Trophoblast cell (in vitro differentiated cells and primary cell): ENCODE results near the gene ZKSCAN2.
A peak's percentile ranks its signal among the peaks of the same experiment; 100 is the strongest.

Experiments used
- DNase-seq, 2 donors: peaks; one replicate each; pipeline ENCODE4 v3.0.0-alpha.2; 2016
- H2AFZ ChIP-seq: 2 replicates; pipeline ENCODE4 v1.6.1; 2013; ENCODE audit warnings: low read length, moderate library complexity, mild to moderate bottlenecking; ENCODE audit not compliant: insufficient read depth, poor library complexity
- H2AK5ac ChIP-seq: 2 replicates; pipeline ENCODE4 v1.6.1; 2013; ENCODE audit warnings: mild to moderate bottlenecking, low read length
- H2BK120ac ChIP-seq: 2 replicates; pipeline ENCODE4 v1.6.1; 2013; ENCODE audit warnings: low read length, mild to moderate bottlenecking, moderate library complexity; ENCODE audit not compliant: insufficient read depth, poor library complexity
- H2BK12ac ChIP-seq: 2 replicates; pipeline ENCODE4 v1.6.1; 2013; ENCODE audit warnings: mild to moderate bottlenecking, low read length, moderate library complexity
- H2BK5ac ChIP-seq: 2 replicates; pipeline ENCODE4 v1.6.1; 2013; ENCODE audit warnings: low read length, low read depth, moderate library complexity, mild to moderate bottlenecking; ENCODE audit not compliant: poor library complexity
- H3K14ac ChIP-seq: 2 replicates; pipeline ENCODE4 v1.6.1; 2013; ENCODE audit warnings: mild to moderate bottlenecking, low read length
- H3K18ac ChIP-seq: 2 replicates; pipeline ENCODE4 v1.6.1; 2013; ENCODE audit warnings: mild to moderate bottlenecking, low read length
- H3K23ac ChIP-seq: 2 replicates; pipeline ENCODE4 v1.6.1; 2013; ENCODE audit warnings: low read length
- H3K27ac ChIP-seq: 2 replicates; pipeline ENCODE4 v1.5.1; 2013; ENCODE audit warnings: low read depth, mild to moderate bottlenecking, inconsistent platforms, low read length, moderate library complexity
- H3K27me3 ChIP-seq: 2 replicates; pipeline ENCODE4 v1.6.1; 2013; ENCODE audit warnings: inconsistent platforms, mild to moderate bottlenecking, low read length, moderate library complexity; ENCODE audit not compliant: insufficient read depth
- H3K36me3 ChIP-seq, 2 experiments: 1 replicate in 1 of 2; 2 replicates in 1 of 2; pipeline ENCODE4 v1.6.1; 2013; ENCODE audit warnings: low read length in 2 of 2, mild to moderate bottlenecking in 2 of 2, moderate library complexity in 1 of 2; ENCODE audit not compliant: insufficient read depth in 2 of 2, control insufficient read depth in 1 of 2
- H3K4ac ChIP-seq: 2 replicates; pipeline ENCODE4 v1.6.1; 2013; ENCODE audit warnings: low read depth, mild to moderate bottlenecking, low read length, moderate library complexity
- H3K4me1 ChIP-seq, 2 experiments: 1 replicate in 1 of 2; 2 replicates in 1 of 2; pipeline ENCODE4 v1.6.1; 2013; ENCODE audit warnings: low read length in 2 of 2, mild to moderate bottlenecking in 2 of 2, moderate library complexity in 1 of 2; ENCODE audit not compliant: insufficient read depth in 2 of 2, control insufficient read depth in 1 of 2
- H3K4me2 ChIP-seq: 2 replicates; pipeline ENCODE4 v1.6.1; 2013; ENCODE audit warnings: inconsistent platforms, mild to moderate bottlenecking, low read length, moderate library complexity
- H3K4me3 ChIP-seq: 2 replicates; pipeline ENCODE4 v1.5.1; 2013; ENCODE audit warnings: mild to moderate bottlenecking, low read depth, low read length, inconsistent platforms
- H3K79me1 ChIP-seq: one replicate; pipeline ENCODE4 v1.6.1; 2013; ENCODE audit warnings: low read length
- H3K79me2 ChIP-seq: 2 replicates; pipeline ENCODE4 v1.6.1; 2013; ENCODE audit warnings: low read length, mild to moderate bottlenecking; ENCODE audit not compliant: control insufficient read depth, insufficient read depth, poor library complexity
- H3K9ac ChIP-seq: 2 replicates; pipeline ENCODE4 v1.6.1; 2013; ENCODE audit warnings: mild to moderate bottlenecking, low read length
- H3K9me3 ChIP-seq: 2 replicates; pipeline ENCODE4 v1.6.1; 2013; ENCODE audit warnings: low read depth, mild to moderate bottlenecking, control low read depth, inconsistent platforms, low read length; ENCODE audit not compliant: insufficient read depth
- H4K12ac ChIP-seq: 2 replicates; pipeline ENCODE4 v1.6.1; 2013; ENCODE audit warnings: low read depth, mild to moderate bottlenecking, low read length, moderate library complexity
- H4K8ac ChIP-seq: 2 replicates; pipeline ENCODE4 v1.6.1; 2013; ENCODE audit warnings: low read depth, mild to moderate bottlenecking, low read length, moderate library complexity
- H4K91ac ChIP-seq: one replicate; pipeline ENCODE4 v1.6.1; 2013; ENCODE audit warnings: low read depth, mild to moderate bottlenecking, low read length, moderate library complexity
- WGBS: extraction: QIAGEN DNeasy Blood & Tissue Kit; methylation state at CpG from one replicate; pipeline ENCODE4 v1.1.7; 2013; ENCODE audit warnings: missing lambda C conversion rate; ENCODE audit not compliant: insufficient read length, insufficient coverage; ENCODE audit errors: extremely low coverage; 5-methylcytosine and 5-hydroxymethylcytosine counted together

The ZKSCAN2 gene

DNA sequence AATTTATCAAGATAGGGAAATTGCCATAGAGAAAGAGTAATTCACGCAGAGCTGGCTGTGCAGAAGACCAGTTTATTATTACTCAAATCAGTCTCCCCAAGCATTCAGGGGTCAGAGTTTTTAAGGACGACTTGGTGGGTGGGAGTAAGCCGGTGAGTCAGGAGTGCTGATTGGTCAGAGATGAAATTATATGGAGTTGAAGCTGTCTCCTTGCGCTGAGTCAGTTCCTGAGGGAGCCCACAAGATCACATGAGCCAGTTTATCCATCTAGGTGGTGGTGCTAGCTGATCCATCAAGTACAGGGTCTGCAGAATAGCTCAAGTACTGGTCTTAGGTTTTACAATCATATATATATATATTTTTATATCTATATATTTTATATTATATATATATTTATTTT lies 46.9 kb downstream of the ZKSCAN2 start:
- DNase-seq: no peak
- no peaks in the 10 kb centered on the region for H3K79me1 ChIP-seq

DNA sequence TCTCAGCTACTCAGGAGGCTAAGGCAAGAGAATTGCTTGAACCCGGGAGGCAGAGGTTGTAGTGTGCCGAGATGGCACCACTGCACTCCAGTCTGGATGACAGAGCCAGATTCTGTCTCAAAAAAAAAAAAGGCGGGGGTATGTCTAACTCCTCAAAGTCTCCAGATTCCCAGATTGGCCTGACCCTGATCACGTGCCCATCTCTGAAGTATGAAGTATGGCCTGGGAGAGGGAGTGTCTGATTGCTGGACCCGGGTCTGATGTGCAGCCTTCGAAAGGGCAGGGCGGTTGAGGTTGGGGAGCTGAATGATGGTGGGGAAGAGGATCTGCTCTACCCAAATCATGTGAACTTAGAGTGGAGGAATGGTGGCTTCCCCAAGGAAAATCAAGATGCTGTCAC lies 58.2 kb downstream of the ZKSCAN2 start:
- Histone ChIP-seq H3K4me2 (no peak overlapping the region), H3K27me3 (no peaks in the 10 kb centered on the region), H3K18ac (no peak overlapping the region), H3K27ac (no peak overlapping the region), H3K4me1 (peaks cover 3 to 4% of the 10 kb centered on the region in 2 experiments), H3K9me3 (no peaks in the 10 kb centered on the region), H3K36me3 (no peaks in the 10 kb centered on the region), H4K8ac (no peak overlapping the region), H3K4ac (no peak overlapping the region), H3K9ac (no peak overlapping the region), H3K14ac (no peak overlapping the region), H3K79me2 (no peaks in the 10 kb centered on the region), H4K91ac (no peak overlapping the region), H2AK5ac (no peak overlapping the region), H2BK120ac (no peak overlapping the region), H2BK5ac (no peak overlapping the region), H3K4me3 (no peak overlapping the region), H3K79me1 (peaks cover 8% of the 10 kb centered on the region), H2BK12ac (no peak overlapping the region), H3K23ac (no peak overlapping the region), H4K12ac (no peak overlapping the region), H2AFZ (no peak overlapping the region)
- no peak for DNase-seq
- no CpG with 5 or more reads among the region's 7 CpGs for WGBS

More for the DNA sequence above, 46.9 kb downstream of the ZKSCAN2 start:
- Histone ChIP-seq H3K79me2 (no peaks in the 10 kb centered on the region), H4K91ac (no peak overlapping the region), H3K4me1 (no peaks in the 10 kb centered on the region), H2AFZ (no peak overlapping the region), H3K36me3 (no peaks in the 10 kb centered on the region), H4K12ac (no peak overlapping the region), H3K4me2 (no peak overlapping the region), H2BK12ac (no peak overlapping the region), H3K4ac (no peak overlapping the region), H3K23ac (no peak overlapping the region), H2AK5ac (no peak overlapping the region), H3K4me3 (no peak overlapping the region), H2BK5ac (no peak overlapping the region), H3K27ac (no peak overlapping the region), H3K9me3 (no peaks in the 10 kb centered on the region), H2BK120ac (no peak overlapping the region), H3K18ac (no peak overlapping the region), H4K8ac (no peak overlapping the region), H3K27me3 (no peaks in the 10 kb centered on the region), H3K14ac (no peak overlapping the region), H3K9ac (no peak overlapping the region)
- WGBS: no CpG with 5 or more reads among the region's 4 CpGs

DNA sequence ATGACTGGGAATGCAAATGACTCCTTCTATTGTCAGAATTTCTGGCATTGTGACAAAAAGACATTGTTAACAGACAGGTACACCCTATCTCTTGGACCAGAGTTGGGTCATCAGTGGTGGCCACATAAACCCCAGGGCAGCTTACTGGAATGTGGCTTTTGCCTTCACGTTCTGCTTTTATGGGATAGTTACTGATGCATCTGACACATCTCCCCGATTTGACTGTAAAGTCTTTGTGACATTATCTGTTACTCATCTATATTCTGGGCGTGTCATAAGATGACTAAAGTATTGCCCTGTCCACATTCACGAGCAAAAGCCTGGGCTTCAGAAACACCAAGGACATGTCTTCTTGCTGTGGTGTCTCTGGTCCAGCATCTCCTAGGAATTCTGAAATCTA lies 59.6 kb downstream of the ZKSCAN2 start:
- no CpG with 5 or more reads among the region's 4 CpGs for WGBS
- Histone ChIP-seq H2BK5ac (no peak overlapping the region), H2BK120ac (no peak overlapping the region), H3K9me3 (no peaks in the 10 kb centered on the region), H3K27ac (no peak overlapping the region), H3K4me1 (peaks cover 3 to 6% of the 10 kb centered on the region in 2 experiments), H3K4me2 (no peak overlapping the region), H3K79me1 (peaks cover 8% of the 10 kb centered on the region), H2AFZ (no peak overlapping the region), H2AK5ac (no peak overlapping the region), H3K18ac (no peak overlapping the region), H4K12ac (no peak overlapping the region), H3K27me3 (no peaks in the 10 kb centered on the region), H3K23ac (no peak overlapping the region), H3K9ac (no peak overlapping the region), H4K91ac (no peak overlapping the region), H2BK12ac (no peak overlapping the region), H3K36me3 (no peaks in the 10 kb centered on the region), H3K4me3 (no peak overlapping the region), H3K4ac (no peak overlapping the region), H3K14ac (no peak overlapping the region), H3K79me2 (no peaks in the 10 kb centered on the region), H4K8ac (no peak overlapping the region)
- no peak for DNase-seq

DNA sequence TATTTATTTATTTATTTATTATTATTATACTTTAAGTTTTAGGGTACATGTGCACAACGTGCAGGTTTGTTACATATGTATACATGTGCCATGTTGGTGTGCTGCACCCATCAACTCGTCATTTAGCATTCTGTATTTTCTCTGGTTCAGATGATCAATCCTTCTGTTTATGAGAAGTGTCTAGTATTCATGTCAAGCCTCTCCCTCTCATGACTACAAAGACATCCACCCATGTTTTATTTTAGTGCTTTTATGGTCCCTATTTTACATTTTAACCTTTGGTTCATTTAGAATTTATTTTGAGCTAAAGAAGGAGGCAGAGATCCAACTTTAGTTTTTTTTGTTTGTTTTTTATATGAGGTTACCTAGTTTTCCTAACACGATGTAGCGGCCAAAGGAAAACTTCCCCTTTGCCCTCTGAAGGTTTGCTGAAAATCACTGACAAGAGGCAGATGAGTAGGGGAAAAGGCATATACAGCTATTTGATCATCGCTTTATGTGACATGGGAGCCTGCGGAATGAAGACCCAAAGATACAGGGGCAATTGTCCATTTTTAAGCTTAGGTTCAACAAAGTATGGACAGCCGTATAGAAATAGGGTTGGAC lies 63.3 kb downstream of the ZKSCAN2 start:
- H3K4ac ChIP-seq: no peak overlapping the region
- no peak overlapping the region for H3K9ac ChIP-seq
- no peak overlapping the region for H3K23ac ChIP-seq
- no peak overlapping the region for H3K14ac ChIP-seq
- no peak overlapping the region for H2AK5ac ChIP-seq
- no peaks in the 10 kb centered on the region for H3K9me3 ChIP-seq
- H2BK12ac ChIP-seq: peak overlapping the region; percentile 89
- H4K91ac ChIP-seq: peak overlapping the region; percentile 39
- no CpG with 5 or more reads among the region's 7 CpGs for WGBS
- peak overlapping the region; percentile 36 for H3K4me2 ChIP-seq
- H3K18ac ChIP-seq: no peak overlapping the region
- no peaks in the 10 kb centered on the region for H3K27me3 ChIP-seq
- H2BK120ac ChIP-seq: peak overlapping the region; percentile 4
- peak overlapping the region; percentile 4 for H4K8ac ChIP-seq
- H3K79me1 ChIP-seq: peaks cover 8% of the 10 kb centered on the region
- no peaks in the 10 kb centered on the region for H3K36me3 ChIP-seq
- H3K27ac ChIP-seq: peak overlapping the region; percentile 69
- H3K4me3 ChIP-seq: no peak overlapping the region
- no peak overlapping the region for H4K12ac ChIP-seq
- no peaks in the 10 kb centered on the region for H3K79me2 ChIP-seq
- peaks cover 3 to 6% of the 10 kb centered on the region in 2 experiments for H3K4me1 ChIP-seq
- no peak for DNase-seq
- H2BK5ac ChIP-seq: peak overlapping the region; percentile 21
- no peak overlapping the region for H2AFZ ChIP-seq
